PFSK-1 (cell line): Measurements from ENCODE around the gene CCDC169.

ENCODE experiments used
- POLR2AphosphoS5 ChIP-seq: IDR thresholded peaks from 2 replicates; pipeline ENCODE4 v1.6.1; 2012; ENCODE audit warnings: low read depth, mild to moderate bottlenecking, control low read depth, low read length, moderate library complexity
- TF ChIP-seq, protein P1 (sequence below), 2 experiments: IDR thresholded peaks; 2 replicates each; pipeline versions ENCODE4 v1.6.1 to v1.8.0; 2011 to 2012; ENCODE audit warnings: low read depth in 2 of 2, low read length in 2 of 2, control low read depth in 1 of 2, inconsistent platforms in 1 of 2, mild to moderate bottlenecking in 1 of 2, moderate library complexity in 1 of 2; ENCODE audit not compliant: insufficient read depth in 1 of 2

DNA sequence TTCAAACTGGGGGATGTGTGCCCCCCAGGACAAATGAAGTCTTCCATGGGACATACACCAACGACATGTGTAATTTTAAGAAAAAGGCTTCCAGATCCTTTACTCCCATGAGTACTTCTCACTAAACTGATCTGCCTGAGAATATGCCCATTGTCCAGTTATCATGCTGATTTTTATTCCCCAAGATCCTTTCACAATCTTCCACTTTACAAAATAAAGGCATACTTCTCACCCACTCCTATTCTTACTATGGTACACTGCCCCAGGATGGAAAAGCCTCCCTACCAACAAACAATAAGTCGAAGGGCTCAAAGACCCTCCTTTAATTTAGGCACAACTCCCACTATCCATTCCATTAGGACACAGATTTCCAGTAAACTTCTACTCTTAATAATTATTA, 45.1 kb upstream of the CCDC169 start:
- TF ChIP-seq, protein P1, sequence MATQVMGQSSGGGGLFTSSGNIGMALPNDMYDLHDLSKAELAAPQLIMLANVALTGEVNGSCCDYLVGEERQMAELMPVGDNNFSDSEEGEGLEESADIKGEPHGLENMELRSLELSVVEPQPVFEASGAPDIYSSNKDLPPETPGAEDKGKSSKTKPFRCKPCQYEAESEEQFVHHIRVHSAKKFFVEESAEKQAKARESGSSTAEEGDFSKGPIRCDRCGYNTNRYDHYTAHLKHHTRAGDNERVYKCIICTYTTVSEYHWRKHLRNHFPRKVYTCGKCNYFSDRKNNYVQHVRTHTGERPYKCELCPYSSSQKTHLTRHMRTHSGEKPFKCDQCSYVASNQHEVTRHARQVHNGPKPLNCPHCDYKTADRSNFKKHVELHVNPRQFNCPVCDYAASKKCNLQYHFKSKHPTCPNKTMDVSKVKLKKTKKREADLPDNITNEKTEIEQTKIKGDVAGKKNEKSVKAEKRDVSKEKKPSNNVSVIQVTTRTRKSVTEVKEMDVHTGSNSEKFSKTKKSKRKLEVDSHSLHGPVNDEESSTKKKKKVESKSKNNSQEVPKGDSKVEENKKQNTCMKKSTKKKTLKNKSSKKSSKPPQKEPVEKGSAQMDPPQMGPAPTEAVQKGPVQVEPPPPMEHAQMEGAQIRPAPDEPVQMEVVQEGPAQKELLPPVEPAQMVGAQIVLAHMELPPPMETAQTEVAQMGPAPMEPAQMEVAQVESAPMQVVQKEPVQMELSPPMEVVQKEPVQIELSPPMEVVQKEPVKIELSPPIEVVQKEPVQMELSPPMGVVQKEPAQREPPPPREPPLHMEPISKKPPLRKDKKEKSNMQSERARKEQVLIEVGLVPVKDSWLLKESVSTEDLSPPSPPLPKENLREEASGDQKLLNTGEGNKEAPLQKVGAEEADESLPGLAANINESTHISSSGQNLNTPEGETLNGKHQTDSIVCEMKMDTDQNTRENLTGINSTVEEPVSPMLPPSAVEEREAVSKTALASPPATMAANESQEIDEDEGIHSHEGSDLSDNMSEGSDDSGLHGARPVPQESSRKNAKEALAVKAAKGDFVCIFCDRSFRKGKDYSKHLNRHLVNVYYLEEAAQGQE (IDR thresholded peaks at IDR 0.05; ENCODE audit: insufficient read depth in 1 of 2, low read depth in 2 of 2, low read length in 2 of 2) = no peak
- TF ChIP-seq POLR2AphosphoS5 = no peak
